HuH-7.5 (cell line): ENCODE measurements around the gene STAT5A.
"Not testable (repeated sequence)": the region's sequence is repeated elsewhere in the genome, so short reads cannot be mapped to it uniquely, and the experiment has no call there.

ENCODE experiments used
- DNase-seq: peaks from one replicate; pipeline ENCODE4 v3.0.0; 2011; ENCODE audit warnings: low spot score

STAT5A gene

DNA sequence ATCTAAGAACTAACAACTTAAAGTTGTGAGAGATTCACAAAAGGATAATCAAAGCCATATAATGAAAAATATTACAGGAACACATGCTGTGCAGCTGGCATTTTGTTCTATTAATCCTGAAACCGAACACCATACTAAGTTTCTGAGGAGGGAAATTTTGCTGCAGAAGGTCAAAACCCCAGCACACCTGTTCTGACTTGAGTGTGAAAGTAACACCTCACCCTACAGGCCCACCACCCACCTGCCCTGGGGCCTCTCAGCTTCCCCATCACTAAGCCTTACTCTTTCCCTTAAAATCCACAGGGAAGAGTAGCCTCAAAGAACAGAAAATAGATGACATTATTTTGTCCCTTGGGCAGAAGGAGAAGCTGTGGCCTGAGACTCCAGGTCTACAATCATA, 44.8 kb downstream of the STAT5A start:
- DNase-seq: no peak

- DNase-seq: no peak
These were observed 46.4 kb downstream of the STAT5A start for GRCh38 chr17:42334677-42335076.

GRCh38 chr17:42337442-42337841, 49.1 kb downstream of the STAT5A start:
- no peak for DNase-seq

- no peak for DNase-seq
These were observed 50.2 kb downstream of the STAT5A start for GRCh38 chr17:42338427-42338985.

DNA sequence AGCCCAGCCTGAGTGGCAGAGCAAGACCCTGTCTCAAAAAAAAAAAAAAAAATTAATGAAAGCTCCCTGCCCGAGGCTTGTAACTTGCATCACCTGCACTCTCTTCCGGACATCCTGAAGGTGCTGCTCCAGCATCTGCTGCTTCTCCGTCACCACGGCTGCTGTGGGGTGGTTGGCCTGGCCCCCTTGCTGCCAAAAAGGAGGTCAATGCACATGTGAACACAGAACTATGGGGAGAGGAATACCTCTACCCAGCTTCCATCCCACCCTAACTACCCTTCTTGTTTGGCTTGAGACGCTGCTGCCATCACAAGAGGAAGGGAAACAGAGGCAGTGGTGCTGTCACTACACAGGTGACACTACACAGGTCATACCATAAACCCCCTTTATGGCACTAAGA, 50.9 kb downstream of the STAT5A start:
- no peak for DNase-seq

DNA sequence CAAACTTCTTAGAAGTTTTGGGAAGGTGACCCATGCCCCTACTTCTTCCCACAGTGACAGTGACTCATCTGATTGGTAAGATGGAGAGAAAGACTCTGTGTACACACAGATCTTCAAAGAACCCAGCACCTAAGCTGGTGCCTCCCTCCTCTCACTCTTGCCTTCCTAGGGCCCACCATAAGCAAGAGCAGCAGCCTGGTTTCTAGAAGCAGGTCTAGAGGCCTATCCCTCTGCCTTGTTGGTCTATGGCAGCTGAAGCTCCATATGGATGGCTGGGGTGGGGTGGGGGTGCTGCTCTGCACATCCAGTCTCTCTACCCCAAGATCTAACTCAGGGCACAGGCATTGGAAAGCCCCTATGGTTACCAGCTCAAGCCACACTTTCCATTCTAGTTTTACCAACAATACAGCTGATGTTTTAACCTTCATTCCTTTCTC, 52.4 kb downstream of the STAT5A start:
- DNase-seq: no peak

DNA sequence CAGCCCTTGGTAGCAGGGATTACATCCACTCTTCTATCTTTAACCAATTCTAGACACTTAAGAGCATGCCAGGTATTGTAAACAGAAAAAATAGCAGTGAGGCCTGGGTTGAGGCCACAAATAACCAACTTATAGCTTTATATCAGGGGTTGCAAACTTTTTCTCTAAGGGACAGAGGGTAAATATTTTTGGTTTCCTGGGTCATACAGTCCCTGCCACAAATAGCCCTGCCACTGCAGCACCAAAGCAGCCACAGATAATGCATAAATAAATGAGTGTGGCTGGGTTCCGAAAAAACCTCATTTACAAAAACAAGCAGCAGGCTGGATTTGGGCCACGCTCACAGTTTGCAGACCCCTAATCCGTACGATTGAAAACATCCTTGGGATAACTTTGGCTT, 53.3 kb downstream of the STAT5A start:
- DNase-seq: no peak

GRCh38 chr17:42342242-42343008, 54.1 kb downstream of the STAT5A start:
- no peak for DNase-seq

- no peak for DNase-seq
These were observed 57.2 kb downstream of the STAT5A start for GRCh38 chr17:42345396-42346073.

DNA sequence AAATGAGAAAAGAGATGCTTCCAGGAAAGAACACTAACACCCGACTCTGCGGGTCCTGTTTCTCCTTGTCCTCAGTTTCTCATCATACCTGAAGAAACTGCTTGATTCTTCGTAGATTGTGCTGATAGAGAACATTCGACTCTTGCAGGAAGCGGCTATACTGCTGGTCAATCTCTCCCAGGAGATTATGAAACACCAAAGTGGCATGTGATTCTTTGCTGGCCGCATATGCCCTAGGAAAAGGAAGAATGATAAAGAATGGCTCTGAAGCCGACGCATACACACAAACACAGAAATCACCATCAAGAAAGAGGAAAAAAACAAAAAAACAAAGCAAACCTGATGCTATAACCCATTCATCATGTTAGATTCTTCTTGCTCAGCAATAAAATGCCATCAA, 58.2 kb downstream of the STAT5A start:
- DNase-seq: no peak

GRCh38 chr17:42347198-42347597, 58.9 kb downstream of the STAT5A start:
- no peak for DNase-seq

DNA sequence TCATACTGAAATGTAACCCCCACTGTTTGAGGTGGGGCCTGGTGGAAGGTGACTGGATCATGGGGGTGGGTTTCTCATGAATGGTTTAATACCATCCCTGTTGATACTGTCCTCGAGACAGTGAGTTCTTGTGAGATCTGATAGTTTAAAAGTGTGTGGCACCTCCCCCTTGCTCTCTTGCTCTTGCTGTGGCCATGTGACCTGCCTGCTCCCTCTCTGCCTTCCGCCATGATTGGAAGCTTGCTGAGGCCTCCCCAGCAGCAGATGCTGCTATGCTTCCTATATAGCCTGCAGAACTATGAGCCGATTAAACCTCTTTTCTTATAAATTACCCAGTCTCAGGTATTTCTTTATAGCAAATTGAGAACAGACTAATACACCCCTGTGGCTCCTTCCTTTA, 59.3 kb downstream of the STAT5A start:
- no peak for DNase-seq

GRCh38 chr17:42348104-42348503, 59.8 kb downstream of the STAT5A start:
- no peak for DNase-seq

GRCh38 chr17:42354956-42355843, 66.9 kb downstream of the STAT5A start:
- no peak for DNase-seq

GRCh38 chr17:42358434-42358833, 70.1 kb downstream of the STAT5A start:
- DNase-seq: no peak

DNA sequence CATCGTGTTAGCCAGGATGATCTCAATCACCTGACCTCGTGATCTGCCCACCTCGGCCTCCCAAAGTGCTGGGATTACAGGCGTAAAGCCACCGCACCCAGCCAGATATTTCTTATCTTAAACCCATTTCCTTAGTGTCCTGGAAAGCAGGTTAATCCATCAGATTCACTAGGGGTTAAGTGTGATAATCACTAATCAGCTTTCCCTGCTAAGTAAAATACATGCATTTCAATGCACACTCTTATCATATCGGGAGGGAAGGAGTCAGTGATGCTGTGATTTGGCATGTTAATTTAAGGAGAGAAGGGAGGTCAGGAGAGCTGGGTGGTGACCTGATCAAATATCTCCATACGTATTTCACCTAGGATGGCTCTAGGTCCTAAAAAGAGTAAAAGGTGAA, 70.8 kb downstream of the STAT5A start:
- no peak for DNase-seq

GRCh38 chr17:42360388-42360787, 72.1 kb downstream of the STAT5A start:
- DNase-seq: not testable (repeated sequence)
